GM12864 (cell line): ENCODE measurements around the gene SLBP.
A peak's percentile ranks its signal among the peaks of the same experiment; 100 is the strongest.

ENCODE experiments used
- DNase-seq: peaks from one replicate; pipeline ENCODE4 v3.0.0-alpha.2; 2011; ENCODE audit warnings: low read depth
- H3K4me3 ChIP-seq: 2 replicates; pipeline ENCODE4 v1.5.1; 2011; ENCODE audit warnings: mild to moderate bottlenecking, low read depth, low read length, control low read depth
- CTCF ChIP-seq: IDR thresholded peaks from 2 replicates; pipeline ENCODE4 v1.5.1; 2011; ENCODE audit warnings: low read depth, mild to moderate bottlenecking, moderate library complexity, low read length, control low read depth, inconsistent platforms; ENCODE audit errors: missing control alignments

SLBP gene

GRCh38 chr4:1727117-1728031, 15.3 kb upstream of the SLBP start:
- DNase-seq, result no peak
- H3K4me3 ChIP-seq, result no peak overlapping the region
- no peak for TF ChIP-seq CTCF

GRCh38 chr4:1726146-1726934, 14.2 kb upstream of the SLBP start:
- DNase-seq, result no peak
- no peak overlapping the region for H3K4me3 ChIP-seq

GRCh38 chr4:1725521-1725920, 13.4 kb upstream of the SLBP start:
- no peak overlapping the region for H3K4me3 ChIP-seq
- no peak for DNase-seq
- no peak for TF ChIP-seq CTCF

More at GRCh38 chr4:1726146-1726934, 14.2 kb upstream of the SLBP start:
- TF ChIP-seq CTCF, result peak; percentile 98

GRCh38 chr4:1723131-1723801, 11.1 kb upstream of the SLBP start:
- DNase-seq, result no peak
- peak overlapping the region; percentile 72 for H3K4me3 ChIP-seq
- TF ChIP-seq CTCF, result no peak

- no peak for DNase-seq
- no peak for TF ChIP-seq CTCF
Measured at GRCh38 chr4:1722551-1723118, 10.5 kb upstream of the SLBP start.

GRCh38 chr4:1721666-1722550, 9.8 kb upstream of the SLBP start:
- TF ChIP-seq CTCF, result no peak
- DNase-seq, result no peak
- peak overlapping the region; percentile 72 for H3K4me3 ChIP-seq

More at GRCh38 chr4:1722551-1723118, 10.5 kb upstream of the SLBP start:
- H3K4me3 ChIP-seq, result peak overlapping the region; percentile 72
